ENCODE results near the gene ING4. TPM values are rescaled to one million over a fixed set of nuclear protein-coding genes. Genes with fewer than 3 reads are reported as not detected.
"Not testable (repeated sequence)": the region's sequence is repeated elsewhere in the genome, so short reads cannot be mapped to it uniquely, and the experiment has no call there.

The ING4 gene
- total RNA-seq = 16.7 TPM
- long read RNA-seq, transcript ING4-202 (8 exons, 1,393 nt) = minor isoform, 24 of 97 reads
- long read RNA-seq, transcript ING4-203 (8 exons, 741 nt) = minor isoform, 14 of 97 reads
- long read RNA-seq, transcript ING4-201 (8 exons, 1,709 nt) = major isoform, 32 of 97 reads
- long read RNA-seq, partial matches to known transcripts = 10 of 97 reads
- long read RNA-seq, other reads (novel, unspliced or antisense) = 13 of 97 reads

GRCh38 chr12:6662906-6663742, at the start of gene ING4:
Gene ING4, minus strand, starts transcription at chr12:6663119. Its CDS starts 18 bp downstream, at chr12:6663101.
- peak; percentile 96 for DNase-seq (ENCODE audit: low spot score)

- DNase-seq (ENCODE audit: low spot score) = no peak
Observed at GRCh38 chr12:6708960-6709394, 46.1 kb upstream of the ING4 start.

GRCh38 chr12:6708351-6708750, 45.4 kb upstream of the ING4 start:
- DNase-seq (ENCODE audit: low spot score) = not testable (repeated sequence)

GRCh38 chr12:6703631-6704030, 40.7 kb upstream of the ING4 start:
- no peak for DNase-seq (ENCODE audit: low spot score)

- no peak for DNase-seq (ENCODE audit: low spot score)
Observed at GRCh38 chr12:6701078-6701768, 38.3 kb upstream of the ING4 start.

- DNase-seq (ENCODE audit: low spot score) = no peak
Observed at GRCh38 chr12:6700646-6701051, 37.7 kb upstream of the ING4 start, which contains the start of gene PIANP. Gene PIANP, minus strand, starts transcription at chr12:6700815. Its CDS starts 2,754 bp downstream, at chr12:6698061.

- DNase-seq (ENCODE audit: low spot score) = no peak
Observed at GRCh38 chr12:6699989-6700645, 37.2 kb upstream of the ING4 start.

- DNase-seq (ENCODE audit: low spot score) = no peak
Observed at GRCh38 chr12:6699259-6699988, 36.5 kb upstream of the ING4 start.

GRCh38 chr12:6698352-6699046, 35.6 kb upstream of the ING4 start:
- no peak for DNase-seq (ENCODE audit: low spot score)

GRCh38 chr12:6697584-6698351, 34.8 kb upstream of the ING4 start:
- DNase-seq (ENCODE audit: low spot score) = no peak

- no peak for DNase-seq (ENCODE audit: low spot score)
Observed at GRCh38 chr12:6696690-6697583, 34.0 kb upstream of the ING4 start.

GRCh38 chr12:6695313-6696045, 32.6 kb upstream of the ING4 start:
- no peak for DNase-seq (ENCODE audit: low spot score)

- no peak for DNase-seq (ENCODE audit: low spot score)
Observed at GRCh38 chr12:6694701-6695100, 31.8 kb upstream of the ING4 start.

- DNase-seq (ENCODE audit: low spot score) = no peak
Observed at GRCh38 chr12:6693832-6694355, 31.0 kb upstream of the ING4 start.

- DNase-seq (ENCODE audit: low spot score) = no peak
Observed at GRCh38 chr12:6692888-6693287, 30.0 kb upstream of the ING4 start.

GRCh38 chr12:6691473-6691872, 28.6 kb upstream of the ING4 start:
- no peak for DNase-seq (ENCODE audit: low spot score)
